Naive thymus-derived CD4-positive, alpha-beta T cell (primary cell): ENCODE data around the gene DDX10. TPM values are rescaled to one million over a fixed set of nuclear protein-coding genes. Genes with fewer than 3 reads are reported as not detected.

Source experiments
- ATAC-seq: fragments of 150-1000 bp; cut with Tn5 transposase; 2 replicates; pipeline ENCODE4 v1.10.0; 2021; ENCODE audit warnings: mild to moderate bottlenecking, moderate library complexity
- CTCF ChIA-PET: fragments of 350-600 bp; sonication (Branson Sonifier 250); formaldehyde crosslinking; loops from one replicate; lab custom pipeline; 2021; ENCODE audit warnings: antibody characterized with exemption; lab: Charles Lee
- POLR2A ChIA-PET: fragments of 350-600 bp; sonication (Branson Sonifier 250); formaldehyde crosslinking; loops from one replicate; lab custom pipeline; 2021; ENCODE audit warnings: antibody characterized with exemption, inconsistent platforms; lab: Charles Lee
- DNase-seq, 9 donors: peaks; one replicate each; pipeline versions ENCODE4 v3.0.0 to v3.0.0-alpha.2; 2020 to 2022; ENCODE audit warnings: mixed read lengths in 1 of 9
- H3K27ac ChIP-seq: one replicate; pipeline ENCODE4 v1.7.0; 2013; ENCODE audit warnings: mild to moderate bottlenecking, low read depth, low read length, moderate library complexity
- H3K27me3 ChIP-seq, 2 donors: one replicate each; pipeline ENCODE4 v1.7.0; 2013; ENCODE audit warnings: low read length in 2 of 2, mild to moderate bottlenecking in 2 of 2, moderate library complexity in 2 of 2; ENCODE audit not compliant: control insufficient read depth in 2 of 2, insufficient read depth in 2 of 2
- H3K36me3 ChIP-seq, 3 experiments: 1 replicate in 2 of 3; 2 replicates in 1 of 3; pipeline ENCODE4 v1.7.0; 2013; ENCODE audit warnings: low read length in 3 of 3, mild to moderate bottlenecking in 3 of 3, moderate library complexity in 1 of 3; ENCODE audit not compliant: insufficient read depth in 3 of 3, control insufficient read depth in 2 of 3
- H3K4me1 ChIP-seq, 2 donors: one replicate each; pipeline ENCODE4 v1.7.0; 2013; ENCODE audit warnings: low read length in 2 of 2, mild to moderate bottlenecking in 2 of 2, moderate library complexity in 1 of 2; ENCODE audit not compliant: control insufficient read depth in 2 of 2, insufficient read depth in 2 of 2
- H3K4me3 ChIP-seq: 2 replicates; pipeline ENCODE4 v1.7.0; 2013; ENCODE audit warnings: mild to moderate bottlenecking, low read length
- H3K9me3 ChIP-seq, 3 experiments: 1 replicate in 2 of 3; 2 replicates in 1 of 3; pipeline ENCODE4 v1.7.0; 2013; ENCODE audit warnings: low read length in 3 of 3; ENCODE audit not compliant: control insufficient read depth in 2 of 3
- H3K27ac Mint-ChIP-seq, 9 donors: one replicate each; pipeline ENCODE4 v1.8.0; 2020 to 2022; ENCODE audit warnings: mixed read lengths in 9 of 9, mild to moderate bottlenecking in 8 of 9, moderate library complexity in 5 of 9, inconsistent platforms in 2 of 9
- H3K27me3 Mint-ChIP-seq, 5 donors: one replicate each; pipeline ENCODE4 v1.8.0; 2021 to 2022; ENCODE audit warnings: mixed read lengths in 5 of 5, mild to moderate bottlenecking in 1 of 5
- H3K36me3 Mint-ChIP-seq, 5 donors: one replicate each; pipeline ENCODE4 v1.8.0; 2020 to 2022; ENCODE audit warnings: mixed read lengths in 5 of 5, mild to moderate bottlenecking in 3 of 5, inconsistent platforms in 1 of 5
- H3K4me1 Mint-ChIP-seq, 7 donors: one replicate each; pipeline ENCODE4 v1.8.0; 2020 to 2022; ENCODE audit warnings: mixed read lengths in 7 of 7, mild to moderate bottlenecking in 3 of 7, inconsistent platforms in 1 of 7
- H3K4me3 Mint-ChIP-seq, 10 donors: one replicate each; pipeline ENCODE4 v1.8.0; 2020 to 2022; ENCODE audit warnings: mild to moderate bottlenecking in 10 of 10, mixed read lengths in 10 of 10, moderate library complexity in 6 of 10, inconsistent platforms in 2 of 10
- H3K9me3 Mint-ChIP-seq, 11 donors: one replicate each; pipeline ENCODE4 v1.8.0; 2020 to 2022; ENCODE audit warnings: mixed read lengths in 11 of 11, mild to moderate bottlenecking in 4 of 11, inconsistent platforms in 1 of 11, moderate library complexity in 1 of 11
- intact Hi-C, 2 donors: fragments of 100-400 bp; cut with micrococcal nuclease; formaldehyde crosslinking; loops; one replicate each; pipeline ENCODE4 v1.15.1; 2023
- polyA plus RNA-seq, 2 donors: library from polyadenylated mRNA; unstranded; fragments of 300-500 nt; fragmentation: Illumina TruSeq; gene quantifications; one replicate each; pipeline ENCODE4 v1.2.3, GENCODE V29; 2021
- total RNA-seq, 6 experiments: library from RNA in 5 of 6; stranded (reverse) in 5 of 6; gene quantifications; 1 replicate in 5 of 6; 2 replicates in 1 of 6; pipeline ENCODE4 v1.2.3 and lab custom pipeline; 2021 to 2026

The DDX10 gene
- total and polyA plus RNA-seq, 7 experiments from 2014 or later, result 14.8 to 34.6 (median 22.4) TPM

- H3K27me3 Mint-ChIP-seq, result no peaks in the 10 kb centered on the region
- Histone ChIP-seq H3K36me3 (peaks cover 0 to 13% (median 4%) of the 10 kb centered on the region in 3 experiments), H3K4me1 (no peaks in the 10 kb centered on the region), H3K9me3 (no peaks in the 10 kb centered on the region), H3K4me3 (no peak overlapping the region), H3K27me3 (no peaks in the 10 kb centered on the region), H3K27ac (no peak overlapping the region)
- no peaks in the 10 kb centered on the region for H3K4me1 Mint-ChIP-seq
- intact Hi-C loops, result loop anchor here (1.0 to 10.0 kb wide), 7 partner anchors 37 to 1737 kb away; no protein-coding TSS in a partner anchor
- CTCF ChIA-PET, result interaction anchor here (0.6 to 1.2 kb wide), 2 partner anchors 173 to 599 kb away, joined by 4 read pairs; no protein-coding TSS in a partner anchor
- H3K27ac Mint-ChIP-seq, result no peak overlapping the region
- POLR2A ChIA-PET, result no interaction called here
- DNase-seq, result peak in 6 of 9 donors; percentile 7 to 37 (median 24)
- H3K9me3 Mint-ChIP-seq, result no peaks in the 10 kb centered on the region
- peak; percentile 79 for ATAC-seq
- peaks cover 0 to 60% (median 14%) of the 10 kb centered on the region in 5 donors for H3K36me3 Mint-ChIP-seq
- H3K4me3 Mint-ChIP-seq, result no peak overlapping the region
Observed at GRCh38 chr11:108697872-108698473, 33.1 kb downstream of the DDX10 start.

GRCh38 chr11:108698844-108699642, 34.2 kb downstream of the DDX10 start:
- ChIA-PET CTCF (interaction anchor here (1.2 kb wide), 1 partner anchor 172 kb away, joined by 4 read pairs; no protein-coding TSS in a partner anchor), POLR2A (no interaction called here)
- peak overlapping the region in 1 of 9 donors; percentile 16 for H3K27ac Mint-ChIP-seq
- no peak for ATAC-seq
- H3K4me1 Mint-ChIP-seq, result no peaks in the 10 kb centered on the region
- H3K4me3 Mint-ChIP-seq, result no peak overlapping the region
- intact Hi-C loops, result loop anchor here (1.0 to 10.0 kb wide), 7 partner anchors 36 to 1736 kb away; no protein-coding TSS in a partner anchor
- peaks cover 0 to 57% (median 18%) of the 10 kb centered on the region in 5 donors for H3K36me3 Mint-ChIP-seq
- H3K27me3 Mint-ChIP-seq, result no peaks in the 10 kb centered on the region
- Histone ChIP-seq H3K4me1 (no peaks in the 10 kb centered on the region), H3K27me3 (no peaks in the 10 kb centered on the region), H3K9me3 (no peaks in the 10 kb centered on the region), H3K27ac (no peak overlapping the region), H3K4me3 (no peak overlapping the region), H3K36me3 (peaks cover 0 to 7% (median 0%) of the 10 kb centered on the region in 3 experiments)
- no peak for DNase-seq
- no peaks in the 10 kb centered on the region for H3K9me3 Mint-ChIP-seq

- no peak for ATAC-seq
- intact Hi-C loops, result no loop called here
- H3K27ac ChIP-seq, result no peak overlapping the region
- peaks cover 0 to 9% (median 5%) of the 10 kb centered on the region in 3 experiments for H3K9me3 ChIP-seq
- ChIA-PET CTCF (no interaction called here), POLR2A (no interaction called here)
- no peak overlapping the region for H3K4me3 Mint-ChIP-seq
- no peaks in the 10 kb centered on the region for H3K4me1 ChIP-seq
- H3K36me3 ChIP-seq, result peaks cover 0 to 43% (median 4%) of the 10 kb centered on the region in 3 experiments
- H3K27me3 ChIP-seq, result no peaks in the 10 kb centered on the region
- peaks cover 0 to 3% (median 0%) of the 10 kb centered on the region in 7 donors for H3K4me1 Mint-ChIP-seq
- H3K9me3 Mint-ChIP-seq, result peaks cover 0 to 27% (median 13%) of the 10 kb centered on the region in 11 donors
- no peaks in the 10 kb centered on the region for H3K27me3 Mint-ChIP-seq
- H3K27ac Mint-ChIP-seq, result no peak overlapping the region
- no peak overlapping the region for H3K4me3 ChIP-seq
- peaks cover 25 to 75% (median 63%) of the 10 kb centered on the region in 5 donors for H3K36me3 Mint-ChIP-seq
- no peak for DNase-seq
Observed at GRCh38 chr11:108703916-108704315, 39.0 kb downstream of the DDX10 start.

GRCh38 chr11:108705061-108705460, 40.2 kb downstream of the DDX10 start:
- Histone ChIP-seq H3K9me3 (peaks cover 0 to 9% (median 5%) of the 10 kb centered on the region in 3 experiments), H3K4me1 (no peaks in the 10 kb centered on the region), H3K4me3 (no peak overlapping the region), H3K27ac (no peak overlapping the region), H3K27me3 (no peaks in the 10 kb centered on the region), H3K36me3 (peaks cover 0 to 46% (median 4%) of the 10 kb centered on the region in 3 experiments)
- ChIA-PET CTCF (no interaction called here), POLR2A (no interaction called here)
- Mint-ChIP-seq H3K27ac (no peak overlapping the region), H3K4me1 (peaks cover 0 to 9% (median 4%) of the 10 kb centered on the region in 7 donors), H3K9me3 (peaks cover 0 to 37% (median 18%) of the 10 kb centered on the region in 11 donors), H3K36me3 (peaks cover 35 to 80% (median 73%) of the 10 kb centered on the region in 5 donors), H3K4me3 (no peak overlapping the region), H3K27me3 (no peaks in the 10 kb centered on the region)
- intact Hi-C loops, result no loop called here
- no peak for ATAC-seq
- no peak for DNase-seq

GRCh38 chr11:108708173-108708572, 43.3 kb downstream of the DDX10 start:
- ChIA-PET CTCF (no interaction called here), POLR2A (interaction anchor here (0.7 kb wide), 1 partner anchor 55 kb away, joined by 3 read pairs; no protein-coding TSS in a partner anchor)
- H3K4me1 Mint-ChIP-seq, result peaks cover 0 to 16% (median 11%) of the 10 kb centered on the region in 7 donors
- Histone ChIP-seq H3K27ac (no peak overlapping the region), H3K36me3 (peaks cover 0 to 53% (median 4%) of the 10 kb centered on the region in 3 experiments), H3K9me3 (peaks cover 0 to 9% (median 5%) of the 10 kb centered on the region in 3 experiments), H3K4me1 (no peaks in the 10 kb centered on the region), H3K4me3 (no peak overlapping the region), H3K27me3 (no peaks in the 10 kb centered on the region)
- ATAC-seq (no peak), DNase-seq (no peak)
- H3K4me3 Mint-ChIP-seq, result no peak overlapping the region
- intact Hi-C loops, result no loop called here
- peaks cover 35 to 96% (median 90%) of the 10 kb centered on the region in 5 donors for H3K36me3 Mint-ChIP-seq
- no peaks in the 10 kb centered on the region for H3K27me3 Mint-ChIP-seq
- no peak overlapping the region for H3K27ac Mint-ChIP-seq
- H3K9me3 Mint-ChIP-seq, result peaks cover 2 to 41% (median 20%) of the 10 kb centered on the region in 11 donors

GRCh38 chr11:108709741-108710140, 44.9 kb downstream of the DDX10 start:
- no peak for DNase-seq
- Mint-ChIP-seq H3K4me1 (peaks cover 0 to 19% (median 11%) of the 10 kb centered on the region in 7 donors), H3K9me3 (peaks cover 2 to 41% (median 20%) of the 10 kb centered on the region in 11 donors), H3K27me3 (no peaks in the 10 kb centered on the region), H3K4me3 (no peak overlapping the region), H3K27ac (no peak overlapping the region), H3K36me3 (peaks cover 38 to 96% (median 87%) of the 10 kb centered on the region in 5 donors)
- Histone ChIP-seq H3K27ac (no peak overlapping the region), H3K36me3 (peaks cover 0 to 48% (median 4%) of the 10 kb centered on the region in 3 experiments), H3K4me3 (no peak overlapping the region), H3K4me1 (no peaks in the 10 kb centered on the region), H3K27me3 (no peaks in the 10 kb centered on the region), H3K9me3 (peaks cover 0 to 9% (median 5%) of the 10 kb centered on the region in 3 experiments)
- intact Hi-C loops, result no loop called here
- ATAC-seq, result no peak
- POLR2A ChIA-PET, result interaction anchor here (0.7 kb wide), 2 partner anchors 429 to 1738 kb away, joined by 3 read pairs; no protein-coding TSS in a partner anchor
- CTCF ChIA-PET, result interaction anchor here (0.9 kb wide), 1 partner anchor 63 kb away, joined by 4 read pairs; no protein-coding TSS in a partner anchor
